ENCODE results near the gene LGSN. TPM values are rescaled to one million over a fixed set of nuclear protein-coding genes. Genes with fewer than 3 reads are reported as not detected.
"Not testable (repeated sequence)": the region's sequence is repeated elsewhere in the genome, so short reads cannot be mapped to it uniquely, and the experiment has no call there.

The LGSN gene
- polyA plus RNA-seq, 12 donors, result 0.07 to 7.7 TPM; not detected in 10

GRCh38 chr6:63245909-63246308 is 73.9 kb downstream of the LGSN start:
- DNase-seq, result no peak

GRCh38 chr6:63245420-63245819 is 74.4 kb downstream of the LGSN start:
- DNase-seq, result no peak

GRCh38 chr6:63236398-63236817 is 83.4 kb downstream of the LGSN start:
- DNase-seq, result no peak

GRCh38 chr6:63230511-63230910 is 89.3 kb downstream of the LGSN start:
- not testable (repeated sequence) for DNase-seq

GRCh38 chr6:63230027-63230426 is 89.8 kb downstream of the LGSN start:
- DNase-seq, result not testable (repeated sequence)

GRCh38 chr6:63227928-63228894 is 91.6 kb downstream of the LGSN start:
- not testable (repeated sequence) for DNase-seq

GRCh38 chr6:63225987-63226386 is 93.8 kb downstream of the LGSN start:
- DNase-seq, result not testable (repeated sequence)

Other genes with a start within 250 kb of the LGSN start
- 10 to 100 TPM in 1 of 12 donors, 1 to 10 TPM in 6, under 1 TPM in 4, not detected in 1; 0.27 to 16.2 (median 1.7) TPM for gene FKBP1C, start 108.5 kb downstream of the LGSN start, polyA plus RNA-seq (ENCODE audit: insufficient read length in 12 of 12)

Data from muscle of arm (tissue), 12 donors.